Loucy (cell line): ENCODE results near the gene FAM163B.

Source experiments
- H2AFZ ChIP-seq: fragments of 200-600 bp; sonication (generic); 2 replicates; pipeline ENCODE4 v1.6.0; 2016; ENCODE audit warnings: antibody characterized with exemption, mild to moderate bottlenecking, low read length, moderate library complexity
- H3F3A ChIP-seq: fragments of 200-600 bp; 2 replicates; pipeline ENCODE4 v1.6.0; 2016; ENCODE audit warnings: antibody characterized with exemption, low read depth, mild to moderate bottlenecking
- H3K27me3 ChIP-seq: fragments of 200-600 bp; sonication (generic); 2 replicates; pipeline ENCODE4 v1.6.1; 2014; ENCODE audit warnings: low read length, mild to moderate bottlenecking; ENCODE audit not compliant: insufficient read depth, poor library complexity, severe bottlenecking
- H3K36me3 ChIP-seq: fragments of 200-600 bp; sonication (generic); 2 replicates; pipeline ENCODE4 v1.6.1; 2016; ENCODE audit warnings: low read length; ENCODE audit not compliant: insufficient read depth
- H3K4me1 ChIP-seq: fragments of 200-600 bp; sonication (generic); 2 replicates; pipeline ENCODE4 v1.5.1; 2014; ENCODE audit warnings: low read length, mild to moderate bottlenecking; ENCODE audit not compliant: insufficient read depth, poor library complexity, severe bottlenecking
- H3K4me2 ChIP-seq: fragments of 200-600 bp; sonication (generic); 2 replicates; pipeline ENCODE4 v1.6.0; 2014; ENCODE audit warnings: antibody characterized with exemption, low read length, low read depth, mild to moderate bottlenecking; ENCODE audit not compliant: poor library complexity, severe bottlenecking
- H3K4me3 ChIP-seq: fragments of 200-600 bp; sonication (generic); 2 replicates; pipeline ENCODE4 v1.5.1; 2014; ENCODE audit warnings: low read length, mild to moderate bottlenecking, mixed read lengths; ENCODE audit not compliant: poor library complexity, severe bottlenecking
- H3K79me2 ChIP-seq: fragments of 200-600 bp; sonication (generic); 2 replicates; pipeline ENCODE4 v1.6.1; 2014; ENCODE audit warnings: low read length; ENCODE audit not compliant: insufficient read depth
- H3K9ac ChIP-seq: fragments of 200-600 bp; sonication (generic); 2 replicates; pipeline ENCODE4 v1.6.0; 2014; ENCODE audit warnings: mild to moderate bottlenecking, low read depth, low read length, moderate library complexity; ENCODE audit not compliant: poor library complexity, severe bottlenecking
- H3K9me2 ChIP-seq: fragments of 200-600 bp; sonication (generic); replicated peaks from 2 replicates; pipeline ENCODE4 v1.6.1; 2016; ENCODE audit warnings: low read depth, low read length, mixed read lengths
- H3K9me3 ChIP-seq: fragments of 200-600 bp; sonication (generic); 2 replicates; pipeline ENCODE4 v1.6.1; 2014; ENCODE audit warnings: mild to moderate bottlenecking, antibody characterized with exemption, low read length, low read depth; ENCODE audit not compliant: insufficient read depth
- H4K20me1 ChIP-seq: fragments of 200-600 bp; sonication (generic); 2 replicates; pipeline ENCODE4 v1.6.0; 2014; ENCODE audit warnings: antibody characterized with exemption, low read length, mild to moderate bottlenecking; ENCODE audit not compliant: insufficient read depth, poor library complexity, severe bottlenecking
- CTCF ChIP-seq: fragments of 200-600 bp; sonication (generic); conservative IDR thresholded peaks from 2 replicates; pipeline ENCODE4 v1.5.1; 2014; ENCODE audit warnings: mild to moderate bottlenecking, antibody characterized with exemption, low read length
- EZH2phosphoT487 ChIP-seq: fragments of 200-600 bp; IDR thresholded peaks from 2 replicates; pipeline ENCODE4 v1.6.1; 2018; ENCODE audit warnings: antibody characterized with exemption, mild to moderate bottlenecking, moderate library complexity, borderline replicate concordance

The FAM163B gene

GRCh38 chr9:133632806-133633680 lies 23.9 kb upstream of the FAM163B start:
- H2AFZ ChIP-seq: no peak overlapping the region
- H3K4me2 ChIP-seq: no peak overlapping the region
- H3K79me2 ChIP-seq: no peaks in the 10 kb centered on the region
- H3K9me3 ChIP-seq: no peaks in the 10 kb centered on the region
- no peaks in the 10 kb centered on the region for H3F3A ChIP-seq
- peaks cover 4% of the 10 kb centered on the region for H3K4me1 ChIP-seq
- H3K4me3 ChIP-seq: no peak overlapping the region
- H4K20me1 ChIP-seq: no peaks in the 10 kb centered on the region
- no peaks in the 10 kb centered on the region for H3K27me3 ChIP-seq
- no peaks in the 10 kb centered on the region for H3K36me3 ChIP-seq
- H3K9ac ChIP-seq: no peak overlapping the region
- TF ChIP-seq EZH2phosphoT487 (no peak), CTCF (no peak)
- no peaks in the 10 kb centered on the region for H3K9me2 ChIP-seq

GRCh38 chr9:133631111-133631510 lies 21.9 kb upstream of the FAM163B start:
- no peak overlapping the region for H3K9ac ChIP-seq
- TF ChIP-seq EZH2phosphoT487 (no peak), CTCF (no peak)
- H3K4me1 ChIP-seq: peaks cover 4% of the 10 kb centered on the region
- H3K9me3 ChIP-seq: no peaks in the 10 kb centered on the region
- no peaks in the 10 kb centered on the region for H3K9me2 ChIP-seq
- H2AFZ ChIP-seq: no peak overlapping the region
- H3K4me3 ChIP-seq: no peak overlapping the region
- no peaks in the 10 kb centered on the region for H3K27me3 ChIP-seq
- no peaks in the 10 kb centered on the region for H3K36me3 ChIP-seq
- no peaks in the 10 kb centered on the region for H3K79me2 ChIP-seq
- no peaks in the 10 kb centered on the region for H4K20me1 ChIP-seq
- no peaks in the 10 kb centered on the region for H3F3A ChIP-seq
- H3K4me2 ChIP-seq: no peak overlapping the region

- Histone ChIP-seq H3K27me3 (no peaks in the 10 kb centered on the region), H3K9ac (no peak overlapping the region), H3K9me3 (0 out of 2 replicates have a peak, but pooled peaks cover 5% of the 10 kb centered on the region), H3K4me2 (no peak overlapping the region), H3K4me3 (no peak overlapping the region), H3K9me2 (no peaks in the 10 kb centered on the region), H3K36me3 (no peaks in the 10 kb centered on the region), H2AFZ (no peak overlapping the region), H3F3A (no peaks in the 10 kb centered on the region), H4K20me1 (no peaks in the 10 kb centered on the region), H3K79me2 (no peaks in the 10 kb centered on the region), H3K4me1 (no peaks in the 10 kb centered on the region)
- TF ChIP-seq CTCF (no peak), EZH2phosphoT487 (no peak)
Measured at GRCh38 chr9:133629221-133630110, 20.3 kb upstream of the FAM163B start.
